K562 (cell line): ENCODE data around the gene DSCAM.

Experiments
- ARID1B ChIP-seq: fragments of 450-650 bp; IDR thresholded peaks from 2 replicates; pipeline ENCODE4 v1.6.1; 2016; ENCODE audit warnings: antibody characterized with exemption, mild to moderate bottlenecking, inconsistent platforms
- EGR1 ChIP-seq: fragments of 450-650 bp; conservative IDR thresholded peaks from 2 replicates; pipeline ENCODE4 v1.6.1; 2017; ENCODE audit warnings: mild to moderate bottlenecking
- EHMT2 ChIP-seq: fragments of 450-650 bp; IDR thresholded peaks from 2 replicates; pipeline ENCODE4 v1.6.1; 2018; ENCODE audit warnings: antibody characterized with exemption
- EZH2 ChIP-seq: IDR thresholded peaks from 2 replicates; pipeline ENCODE4 v1.6.1; 2012; ENCODE audit warnings: low read depth, mild to moderate bottlenecking, inconsistent platforms, low read length, borderline replicate concordance
- FUS ChIP-seq: fragments of 200-400 bp; formaldehyde crosslinking; optimal IDR thresholded peaks from 2 replicates; pipeline ENCODE3; 2017; ENCODE audit warnings: low read depth, low read length
- HMG20B ChIP-seq: fragments of 250-450 bp; sonication (Bioruptor Pico); IDR thresholded peaks from 2 replicates; pipeline ENCODE4 v1.5.0; 2021; ENCODE audit warnings: mild to moderate bottlenecking
- HOXB6 ChIP-seq: fragments of 250-450 bp; sonication (Bioruptor Pico); IDR thresholded peaks from 2 replicates; pipeline ENCODE4 v1.5.1; 2022; ENCODE audit warnings: mild to moderate bottlenecking, borderline replicate concordance
- HSF4 ChIP-seq: fragments of 250-450 bp; sonication (Bioruptor Pico); IDR thresholded peaks from 2 replicates; pipeline ENCODE4 v2.1.2; 2022; ENCODE audit warnings: mild to moderate bottlenecking, moderate library complexity, borderline replicate concordance
- LCOR ChIP-seq: sonication (generic); formaldehyde crosslinking; IDR thresholded peaks from 2 replicates; pipeline ENCODE4 v1.8.0; 2022; ENCODE audit warnings: mild to moderate bottlenecking, missing genetic modification reagents
- ZNF253 ChIP-seq: fragments of 250-450 bp; sonication (Bioruptor Pico); conservative IDR thresholded peaks from 2 replicates; pipeline ENCODE4 v1.6.1; 2021; ENCODE audit warnings: mild to moderate bottlenecking
- TF ChIP-seq, protein P1 (sequence below), 2 experiments: IDR thresholded peaks; 2 replicates each; pipeline ENCODE4 v1.6.1; 2012; ENCODE audit warnings: improper control_type of control experiment in 2 of 2, low read depth in 2 of 2, low read length in 2 of 2, borderline replicate concordance in 1 of 2
- TF ChIP-seq, protein P2 (sequence below): IDR thresholded peaks from 3 replicates; pipeline ENCODE4 v1.6.1; 2011; ENCODE audit warnings: borderline replicate concordance, mild to moderate bottlenecking; ENCODE audit not compliant: insufficient read length, insufficient read depth
- TF ChIP-seq, protein P3 (sequence below), 3 experiments: IDR thresholded peaks in 2 of 3; conservative IDR thresholded peaks in 1 of 3; 2 replicates each; pipeline ENCODE4 v1.5.1; 2011 to 2012; ENCODE audit warnings: low read length in 3 of 3, mild to moderate bottlenecking in 3 of 3, control low read depth in 2 of 3, improper control_type of control experiment in 1 of 3, inconsistent platforms in 1 of 3, low read depth in 1 of 3, mixed read lengths in 1 of 3, moderate library complexity in 1 of 3; ENCODE audit not compliant: insufficient read depth in 2 of 3

DNA sequence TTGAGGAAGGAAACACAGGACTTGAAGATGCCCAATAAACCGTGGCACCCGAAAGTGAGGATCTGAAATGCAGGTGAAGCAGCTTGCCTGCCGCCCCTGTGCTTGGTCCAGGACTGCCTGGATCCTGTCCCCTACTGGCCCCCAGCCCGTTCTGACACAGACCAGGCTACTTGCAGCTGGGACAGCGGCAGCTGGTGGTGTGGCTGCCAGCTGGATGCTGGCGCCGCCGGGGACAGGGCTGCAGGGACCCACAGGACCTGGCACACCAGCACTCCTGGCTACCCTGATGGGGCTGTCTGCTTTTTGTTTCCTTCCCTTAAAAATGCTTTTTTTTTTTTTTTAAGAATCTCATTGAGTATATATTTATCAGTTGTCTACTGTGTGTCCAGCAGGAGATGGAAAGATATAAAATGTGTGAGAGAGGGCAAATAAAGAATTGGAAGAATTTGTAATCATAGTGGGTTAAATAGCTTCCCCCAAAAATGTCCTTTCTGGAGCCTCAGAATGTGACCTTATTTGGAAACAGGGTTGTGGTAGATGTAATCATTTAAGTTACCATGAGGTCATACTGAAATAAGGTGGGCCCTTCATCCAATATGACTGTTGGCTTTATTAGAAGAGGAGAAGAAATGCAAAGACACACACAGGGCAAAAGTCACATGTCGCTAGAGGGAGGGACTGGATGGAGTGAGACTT, 165.6 kb downstream of the DSCAM start:
- TF ChIP-seq LCOR (no peak), ZNF253 (no peak), EHMT2 (no peak), ARID1B (no peak), FUS (no peak), HSF4 (CRISPR knock-in tag) (no peak), EZH2 (no peak), HMG20B (CRISPR knock-in tag) (no peak), HOXB6 (CRISPR knock-in tag) (no peak), EGR1 (no peak)
- TF ChIP-seq, protein P1, sequence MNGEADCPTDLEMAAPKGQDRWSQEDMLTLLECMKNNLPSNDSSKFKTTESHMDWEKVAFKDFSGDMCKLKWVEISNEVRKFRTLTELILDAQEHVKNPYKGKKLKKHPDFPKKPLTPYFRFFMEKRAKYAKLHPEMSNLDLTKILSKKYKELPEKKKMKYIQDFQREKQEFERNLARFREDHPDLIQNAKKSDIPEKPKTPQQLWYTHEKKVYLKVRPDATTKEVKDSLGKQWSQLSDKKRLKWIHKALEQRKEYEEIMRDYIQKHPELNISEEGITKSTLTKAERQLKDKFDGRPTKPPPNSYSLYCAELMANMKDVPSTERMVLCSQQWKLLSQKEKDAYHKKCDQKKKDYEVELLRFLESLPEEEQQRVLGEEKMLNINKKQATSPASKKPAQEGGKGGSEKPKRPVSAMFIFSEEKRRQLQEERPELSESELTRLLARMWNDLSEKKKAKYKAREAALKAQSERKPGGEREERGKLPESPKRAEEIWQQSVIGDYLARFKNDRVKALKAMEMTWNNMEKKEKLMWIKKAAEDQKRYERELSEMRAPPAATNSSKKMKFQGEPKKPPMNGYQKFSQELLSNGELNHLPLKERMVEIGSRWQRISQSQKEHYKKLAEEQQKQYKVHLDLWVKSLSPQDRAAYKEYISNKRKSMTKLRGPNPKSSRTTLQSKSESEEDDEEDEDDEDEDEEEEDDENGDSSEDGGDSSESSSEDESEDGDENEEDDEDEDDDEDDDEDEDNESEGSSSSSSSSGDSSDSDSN (IDR thresholded peaks at IDR 0.05; ENCODE audit: borderline replicate concordance in 1 of 2, low read depth in 2 of 2, low read length in 2 of 2), result no peak
- TF ChIP-seq, protein P2, sequence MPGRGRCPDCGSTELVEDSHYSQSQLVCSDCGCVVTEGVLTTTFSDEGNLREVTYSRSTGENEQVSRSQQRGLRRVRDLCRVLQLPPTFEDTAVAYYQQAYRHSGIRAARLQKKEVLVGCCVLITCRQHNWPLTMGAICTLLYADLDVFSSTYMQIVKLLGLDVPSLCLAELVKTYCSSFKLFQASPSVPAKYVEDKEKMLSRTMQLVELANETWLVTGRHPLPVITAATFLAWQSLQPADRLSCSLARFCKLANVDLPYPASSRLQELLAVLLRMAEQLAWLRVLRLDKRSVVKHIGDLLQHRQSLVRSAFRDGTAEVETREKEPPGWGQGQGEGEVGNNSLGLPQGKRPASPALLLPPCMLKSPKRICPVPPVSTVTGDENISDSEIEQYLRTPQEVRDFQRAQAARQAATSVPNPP, result no peak
- TF ChIP-seq, protein P3, sequence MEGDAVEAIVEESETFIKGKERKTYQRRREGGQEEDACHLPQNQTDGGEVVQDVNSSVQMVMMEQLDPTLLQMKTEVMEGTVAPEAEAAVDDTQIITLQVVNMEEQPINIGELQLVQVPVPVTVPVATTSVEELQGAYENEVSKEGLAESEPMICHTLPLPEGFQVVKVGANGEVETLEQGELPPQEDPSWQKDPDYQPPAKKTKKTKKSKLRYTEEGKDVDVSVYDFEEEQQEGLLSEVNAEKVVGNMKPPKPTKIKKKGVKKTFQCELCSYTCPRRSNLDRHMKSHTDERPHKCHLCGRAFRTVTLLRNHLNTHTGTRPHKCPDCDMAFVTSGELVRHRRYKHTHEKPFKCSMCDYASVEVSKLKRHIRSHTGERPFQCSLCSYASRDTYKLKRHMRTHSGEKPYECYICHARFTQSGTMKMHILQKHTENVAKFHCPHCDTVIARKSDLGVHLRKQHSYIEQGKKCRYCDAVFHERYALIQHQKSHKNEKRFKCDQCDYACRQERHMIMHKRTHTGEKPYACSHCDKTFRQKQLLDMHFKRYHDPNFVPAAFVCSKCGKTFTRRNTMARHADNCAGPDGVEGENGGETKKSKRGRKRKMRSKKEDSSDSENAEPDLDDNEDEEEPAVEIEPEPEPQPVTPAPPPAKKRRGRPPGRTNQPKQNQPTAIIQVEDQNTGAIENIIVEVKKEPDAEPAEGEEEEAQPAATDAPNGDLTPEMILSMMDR (IDR thresholded peaks at IDR 0.05 in 2 of 3, conservative IDR thresholded peaks at IDR 0.05 in 1 of 3; ENCODE audit: insufficient read depth in 2 of 3, low read depth in 1 of 3, low read length in 3 of 3), result no peak
